ENCODE data around the gene ARHGEF4. TPM values are rescaled to one million over a fixed set of nuclear protein-coding genes. Genes with fewer than 3 reads are reported as not detected.

ARHGEF4 gene
- total RNA-seq, 2 donors from 2014 or later = 50.3 to 54.7 TPM

DNA sequence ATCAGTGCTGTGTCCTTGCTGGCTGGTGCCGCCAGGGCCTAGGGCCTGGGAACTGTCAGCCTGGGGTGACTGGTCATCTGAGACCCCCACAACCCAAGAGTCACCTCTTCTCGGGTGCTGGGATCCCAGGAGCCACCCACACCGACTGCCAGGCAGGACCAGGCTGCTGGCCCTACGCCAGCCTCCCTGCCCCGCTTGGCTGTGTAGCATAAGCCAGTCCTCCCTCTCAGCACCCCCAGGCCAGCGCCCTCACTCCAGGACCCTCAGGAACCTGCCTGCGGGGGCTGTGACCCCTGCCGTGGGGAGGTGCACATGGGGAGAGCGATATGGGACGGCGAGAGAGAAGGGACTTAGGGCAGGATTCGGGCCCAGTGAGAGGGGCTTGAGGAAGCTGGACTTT is 9.5 kb downstream of the ARHGEF4 start:
- TF ChIP-seq CTCF (conservative IDR thresholded peaks at IDR 0.05) = no peak
- DNase-seq = no peak
- Histone ChIP-seq H3K4me1 (ENCODE audit: control insufficient read depth, insufficient read depth, low read length) (no peaks in the 10 kb centered on the region), H3K9me3 (ENCODE audit: control insufficient read depth, low read length) (no peaks in the 10 kb centered on the region), H3K4me3 (ENCODE audit: low read length) (no peak overlapping the region), H3K36me3 (ENCODE audit: control insufficient read depth, insufficient read depth, low read length) (no peaks in the 10 kb centered on the region), H3K27ac (ENCODE audit: low read depth, low read length) (no peak overlapping the region), H3K27me3 (ENCODE audit: control insufficient read depth, insufficient read depth, low read length, poor library complexity, severe bottlenecking) (no peaks in the 10 kb centered on the region), H3K9ac (ENCODE audit: extremely low read depth, low read length, poor library complexity, severe bottlenecking) (no peak overlapping the region)
- H3K27me3 Mint-ChIP-seq (ENCODE audit: insufficient read depth) = no peaks in the 10 kb centered on the region
- H3K4me1 Mint-ChIP-seq = peaks cover 3% of the 10 kb centered on the region
- H3K4me3 Mint-ChIP-seq = no peak overlapping the region
- no peak overlapping the region for H3K27ac Mint-ChIP-seq
- WGBS, 2 experiments (ENCODE audit: insufficient coverage in 1 of 2, insufficient read length in 1 of 2) = 88 to 97% methylated on average over 5 to 12 of the region's 12 CpGs
- H3K9me3 Mint-ChIP-seq = no peaks in the 10 kb centered on the region
- no peaks in the 10 kb centered on the region for H3K36me3 Mint-ChIP-seq (ENCODE audit: low read depth)

- H3K27ac ChIP-seq (ENCODE audit: low read depth, low read length) = no peak overlapping the region
- no peak overlapping the region for H3K4me3 ChIP-seq (ENCODE audit: low read length)
- no peaks in the 10 kb centered on the region for H3K9me3 Mint-ChIP-seq
- no peak overlapping the region for H3K4me3 Mint-ChIP-seq
- H3K4me1 ChIP-seq (ENCODE audit: control insufficient read depth, insufficient read depth, low read length) = no peaks in the 10 kb centered on the region
- peaks cover 3% of the 10 kb centered on the region for H3K4me1 Mint-ChIP-seq
- no peaks in the 10 kb centered on the region for H3K27me3 ChIP-seq (ENCODE audit: control insufficient read depth, insufficient read depth, low read length, poor library complexity, severe bottlenecking)
- WGBS, 2 experiments (ENCODE audit: insufficient coverage in 1 of 2, insufficient read length in 1 of 2) = 92 to 93% methylated on average over 16 to 18 of the region's 18 CpGs
- H3K9me3 ChIP-seq (ENCODE audit: control insufficient read depth, low read length) = no peaks in the 10 kb centered on the region
- no peak overlapping the region for H3K9ac ChIP-seq (ENCODE audit: extremely low read depth, low read length, poor library complexity, severe bottlenecking)
- no peaks in the 10 kb centered on the region for H3K36me3 Mint-ChIP-seq (ENCODE audit: low read depth)
- no peak for DNase-seq
- H3K36me3 ChIP-seq (ENCODE audit: control insufficient read depth, insufficient read depth, low read length) = no peaks in the 10 kb centered on the region
- no peak for TF ChIP-seq CTCF (conservative IDR thresholded peaks at IDR 0.05)
- no peak overlapping the region for H3K27ac Mint-ChIP-seq
- no peaks in the 10 kb centered on the region for H3K27me3 Mint-ChIP-seq (ENCODE audit: insufficient read depth)
Observed at GRCh38 chr2:130846686-130847375, 10.1 kb downstream of the ARHGEF4 start.

DNA sequence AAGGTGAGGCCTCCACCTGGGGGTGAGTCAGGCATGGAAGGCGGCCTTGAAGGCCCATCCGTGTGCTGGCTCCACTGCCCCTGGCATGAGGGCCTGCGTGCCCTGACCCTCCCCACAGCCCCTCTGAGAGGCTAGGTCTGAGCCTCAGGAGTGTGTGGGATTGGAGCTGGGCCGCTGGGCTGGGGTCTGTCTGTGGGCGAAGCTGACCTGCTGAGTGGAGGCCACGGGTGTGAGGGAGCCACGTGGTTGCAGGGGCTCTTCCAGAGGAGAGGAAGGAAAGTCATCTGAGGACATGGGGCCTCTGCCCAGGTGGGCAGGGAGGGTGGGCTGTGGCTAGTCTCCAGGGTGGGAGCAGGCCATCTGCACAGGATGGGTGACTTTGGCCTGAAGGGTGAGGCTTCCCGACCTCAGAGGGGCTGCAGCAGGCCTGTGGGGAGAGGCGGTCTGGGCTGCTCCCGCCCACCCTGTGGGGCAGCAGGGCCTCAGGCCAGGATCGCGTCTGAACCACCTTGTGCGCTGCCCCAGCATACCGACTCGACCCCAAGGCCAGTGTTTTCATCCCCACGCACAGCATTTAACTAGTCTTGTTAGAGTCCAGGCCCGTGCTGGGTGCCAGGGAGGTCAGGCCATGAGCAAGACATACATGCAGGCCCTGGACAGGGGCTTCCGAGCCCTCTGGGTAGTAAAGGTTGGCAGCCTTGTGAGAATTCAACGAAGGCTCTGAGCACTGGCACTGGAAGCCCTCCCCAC is 11.2 kb downstream of the ARHGEF4 start:
- H3K27me3 Mint-ChIP-seq (ENCODE audit: insufficient read depth) = no peaks in the 10 kb centered on the region
- no peaks in the 10 kb centered on the region for H3K27me3 ChIP-seq (ENCODE audit: control insufficient read depth, insufficient read depth, low read length, poor library complexity, severe bottlenecking)
- H3K9ac ChIP-seq (ENCODE audit: extremely low read depth, low read length, poor library complexity, severe bottlenecking) = no peak overlapping the region
- H3K4me1 Mint-ChIP-seq = peaks cover 3% of the 10 kb centered on the region
- H3K36me3 Mint-ChIP-seq (ENCODE audit: low read depth) = no peaks in the 10 kb centered on the region
- 90 to 96% methylated on average over 8 to 19 of the region's 19 CpGs for WGBS, 2 experiments (ENCODE audit: insufficient coverage in 1 of 2, insufficient read length in 1 of 2)
- no peaks in the 10 kb centered on the region for H3K4me1 ChIP-seq (ENCODE audit: control insufficient read depth, insufficient read depth, low read length)
- no peaks in the 10 kb centered on the region for H3K9me3 ChIP-seq (ENCODE audit: control insufficient read depth, low read length)
- no peak overlapping the region for H3K27ac ChIP-seq (ENCODE audit: low read depth, low read length)
- H3K36me3 ChIP-seq (ENCODE audit: control insufficient read depth, insufficient read depth, low read length) = no peaks in the 10 kb centered on the region
- no peak overlapping the region for H3K4me3 ChIP-seq (ENCODE audit: low read length)
- H3K27ac Mint-ChIP-seq = no peak overlapping the region
- TF ChIP-seq CTCF (conservative IDR thresholded peaks at IDR 0.05) = no peak
- no peaks in the 10 kb centered on the region for H3K9me3 Mint-ChIP-seq
- H3K4me3 Mint-ChIP-seq = no peak overlapping the region
- DNase-seq = no peak
